GM20431 (cell line): ENCODE data around the gene PARP12.

Experiments
- in situ Hi-C: fragments of 300-500 bp; cut with MseI, MboI; formaldehyde crosslinking; loops from one replicate; pipeline ENCODE4 v1.15.0; 2020; ENCODE audit warnings: low sequenced_read_pairs; ENCODE audit not compliant: unreplicated experiment

The PARP12 gene

DNA sequence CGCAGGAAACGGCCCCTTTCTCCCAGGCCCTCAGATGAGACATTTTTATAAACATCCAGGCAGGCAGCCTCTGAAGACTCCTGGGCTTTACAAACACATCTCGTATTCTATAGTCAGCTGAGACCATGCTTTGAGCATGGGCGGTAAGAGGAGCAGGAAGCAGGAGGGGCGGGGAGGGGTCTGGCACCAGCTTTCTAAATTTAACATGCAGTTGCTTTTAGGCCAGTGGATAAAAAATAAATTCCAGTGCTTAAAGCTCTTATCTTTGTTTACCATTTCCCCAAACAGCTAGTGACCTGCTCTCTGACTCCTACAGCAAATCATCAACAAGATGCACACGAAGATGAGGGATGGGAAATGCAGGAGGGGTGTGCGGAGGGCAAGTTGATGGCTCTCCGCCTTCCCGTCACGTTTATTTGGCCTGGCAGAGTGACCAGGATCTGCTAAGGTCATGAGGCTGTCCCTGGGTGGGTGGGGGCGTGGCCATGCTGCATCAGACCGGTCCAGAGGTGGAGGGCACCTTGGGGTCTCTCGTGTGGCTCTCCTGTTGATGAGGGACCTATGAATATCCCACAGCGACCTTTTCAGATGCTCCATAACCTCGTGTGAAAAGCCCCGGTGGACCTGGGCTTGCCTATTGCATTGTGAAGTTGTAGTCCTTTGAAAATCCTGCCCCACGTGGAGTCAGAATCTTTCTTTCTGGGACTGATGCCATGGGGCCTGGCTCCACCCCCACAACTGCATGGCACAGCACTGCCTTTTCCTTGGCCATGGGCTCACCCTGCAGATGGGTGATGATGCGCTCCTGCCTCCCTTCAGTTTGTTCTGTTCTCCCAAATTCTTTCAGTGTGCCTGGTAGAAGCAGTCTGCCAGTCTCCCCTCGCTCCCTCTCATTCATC is 67.5 kb downstream of the PARP12 start:
- in situ Hi-C loops, result loop anchor here (10.0 to 25.0 kb wide), 2 partner anchors 208 to 350 kb away; partner anchors contain the start of gene HIPK2

DNA sequence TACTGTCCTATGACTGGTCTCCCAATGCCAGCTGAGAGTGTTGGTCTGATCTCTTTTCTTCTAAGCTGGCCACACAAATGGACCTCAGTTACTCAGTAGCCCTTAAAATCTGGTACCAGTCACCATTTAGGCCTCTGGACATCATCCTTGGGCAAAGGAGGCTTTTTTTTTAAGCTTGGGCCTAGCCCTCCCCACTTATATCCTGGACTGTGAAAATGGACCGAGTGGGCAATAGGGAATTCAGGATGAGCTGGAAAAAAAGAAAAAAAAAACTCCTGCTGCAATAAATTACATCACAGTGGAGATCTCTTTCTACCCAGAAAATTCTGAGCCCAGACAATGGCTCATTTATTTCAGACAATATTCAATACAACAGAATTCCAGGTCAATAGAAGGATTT is 68.4 kb downstream of the PARP12 start:
- in situ Hi-C loops, result loop anchor here (10.0 to 25.0 kb wide), 2 partner anchors 207 to 350 kb away; partner anchors contain the start of gene HIPK2

DNA sequence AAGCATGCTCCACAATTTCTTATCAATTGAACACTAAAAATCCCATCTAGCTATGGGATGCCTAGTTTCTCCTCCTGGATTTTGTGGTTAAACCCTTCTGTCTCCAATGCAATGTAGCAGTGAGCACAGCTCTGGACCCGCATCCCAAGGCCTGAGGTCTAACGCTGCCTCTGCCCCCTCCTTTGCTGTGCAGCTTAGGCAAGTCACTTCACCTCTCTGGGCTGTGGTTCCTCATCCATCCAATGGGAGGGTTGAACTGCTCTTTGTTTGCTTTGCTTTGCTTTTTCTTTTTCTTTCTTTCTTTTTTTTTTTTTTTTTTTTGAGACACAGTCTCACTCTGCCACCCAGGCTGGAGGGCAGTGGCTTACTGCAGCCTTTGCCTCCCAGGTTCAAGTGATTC is 69.2 kb downstream of the PARP12 start:
- in situ Hi-C loops, result loop anchor here (10.0 to 25.0 kb wide), 2 partner anchors 206 to 349 kb away; partner anchors contain the start of gene HIPK2

DNA sequence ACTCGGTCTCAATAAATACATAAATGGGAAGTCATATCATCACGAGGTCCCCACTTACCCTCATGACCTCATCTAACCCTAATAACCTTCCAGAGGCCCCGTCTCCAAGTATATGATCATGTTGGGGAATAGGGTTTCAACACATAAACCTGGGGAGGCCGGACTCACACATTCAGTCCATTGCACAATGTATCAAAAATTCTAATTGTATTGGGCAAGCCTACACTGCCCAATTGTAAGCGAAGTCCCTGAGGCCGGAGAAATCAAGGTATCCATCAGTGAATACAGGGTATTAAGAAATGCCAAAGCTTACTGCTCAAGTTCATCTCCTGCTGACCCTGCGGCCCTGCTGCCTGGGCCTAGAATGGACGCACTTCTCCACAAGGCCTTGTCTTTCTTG is 69.6 kb downstream of the PARP12 start:
- in situ Hi-C loops, result loop anchor here (10.0 to 25.0 kb wide), 2 partner anchors 206 to 348 kb away; partner anchors contain the start of gene HIPK2

DNA sequence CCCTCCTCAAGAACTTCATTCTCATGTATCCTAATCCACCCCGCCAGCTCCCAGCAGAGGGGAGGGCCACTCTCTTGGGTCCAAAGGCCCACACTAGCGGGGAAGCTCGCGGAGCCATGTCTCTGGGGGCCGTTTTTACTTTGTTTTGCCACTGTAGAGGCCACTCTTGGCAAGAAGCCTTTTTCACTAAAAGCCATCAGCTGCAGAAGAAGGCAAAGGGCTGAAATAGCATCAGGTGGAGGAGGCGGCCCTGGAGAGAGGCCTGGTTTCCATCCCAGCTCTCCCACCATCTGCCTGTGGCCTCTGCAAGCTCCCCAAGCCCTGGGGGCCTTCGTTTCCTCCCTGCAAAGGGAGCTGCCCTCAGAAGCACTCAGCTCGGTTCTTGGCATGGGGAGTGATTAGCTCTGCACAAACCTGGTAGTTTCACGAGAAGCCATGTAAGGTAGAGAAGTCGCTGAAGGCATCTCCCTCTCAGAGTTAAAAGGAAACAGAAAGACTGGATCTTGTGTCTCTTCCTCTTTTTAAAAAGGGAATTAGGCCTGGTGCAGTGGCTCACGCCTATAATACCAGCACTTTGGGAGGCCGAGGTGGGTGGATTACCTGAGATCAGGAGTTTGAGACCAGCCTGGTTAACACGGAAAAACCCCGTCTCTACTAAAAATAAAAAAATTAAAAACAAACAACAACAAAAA is 70.3 kb downstream of the PARP12 start:
- in situ Hi-C loops, result loop anchor here (10.0 to 25.0 kb wide), 2 partner anchors 205 to 348 kb away; partner anchors contain the start of gene HIPK2

DNA sequence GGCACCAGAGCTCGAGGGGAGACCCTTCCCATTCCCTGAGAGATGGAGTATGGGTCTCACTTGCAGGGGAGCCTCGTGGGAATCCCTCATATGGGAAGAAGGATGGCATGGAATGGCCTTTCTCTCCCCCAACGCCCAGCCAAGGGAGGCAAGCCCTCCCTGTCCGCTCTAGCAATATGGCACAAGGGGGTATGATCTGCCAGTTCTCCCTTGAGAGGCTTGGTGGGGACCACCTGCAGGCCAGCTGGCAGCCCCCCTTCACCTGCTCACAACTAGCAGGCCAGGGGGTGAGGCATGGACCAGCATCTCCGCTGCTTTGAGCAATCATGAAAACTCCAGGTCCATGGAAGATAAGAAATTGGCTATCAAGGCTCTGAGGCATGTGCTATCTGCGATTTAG is 70.8 kb downstream of the PARP12 start:
- in situ Hi-C loops, result loop anchor here (10.0 to 25.0 kb wide), 2 partner anchors 205 to 347 kb away; partner anchors contain the start of gene HIPK2

DNA sequence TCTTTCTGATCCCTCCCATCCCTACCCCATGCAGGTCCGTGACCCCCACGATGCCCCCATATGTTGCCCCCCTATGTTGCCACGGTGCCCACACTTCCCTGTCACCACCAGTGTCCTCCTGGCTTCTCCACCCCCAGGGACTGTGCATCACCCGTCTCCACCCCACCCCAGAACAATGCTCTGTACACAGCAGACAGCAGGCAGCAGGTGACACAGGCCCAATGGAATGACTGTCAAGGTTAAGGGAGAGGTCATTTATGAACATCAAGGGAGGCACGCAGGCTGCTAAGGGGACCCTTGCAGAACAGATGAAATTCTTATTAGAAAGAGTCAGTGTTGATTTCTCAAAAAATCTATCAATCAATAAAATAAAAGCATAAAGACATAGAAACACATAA is 71.5 kb downstream of the PARP12 start:
- in situ Hi-C loops, result loop anchor here (10.0 to 25.0 kb wide), 2 partner anchors 204 to 346 kb away; partner anchors contain the start of gene HIPK2

DNA sequence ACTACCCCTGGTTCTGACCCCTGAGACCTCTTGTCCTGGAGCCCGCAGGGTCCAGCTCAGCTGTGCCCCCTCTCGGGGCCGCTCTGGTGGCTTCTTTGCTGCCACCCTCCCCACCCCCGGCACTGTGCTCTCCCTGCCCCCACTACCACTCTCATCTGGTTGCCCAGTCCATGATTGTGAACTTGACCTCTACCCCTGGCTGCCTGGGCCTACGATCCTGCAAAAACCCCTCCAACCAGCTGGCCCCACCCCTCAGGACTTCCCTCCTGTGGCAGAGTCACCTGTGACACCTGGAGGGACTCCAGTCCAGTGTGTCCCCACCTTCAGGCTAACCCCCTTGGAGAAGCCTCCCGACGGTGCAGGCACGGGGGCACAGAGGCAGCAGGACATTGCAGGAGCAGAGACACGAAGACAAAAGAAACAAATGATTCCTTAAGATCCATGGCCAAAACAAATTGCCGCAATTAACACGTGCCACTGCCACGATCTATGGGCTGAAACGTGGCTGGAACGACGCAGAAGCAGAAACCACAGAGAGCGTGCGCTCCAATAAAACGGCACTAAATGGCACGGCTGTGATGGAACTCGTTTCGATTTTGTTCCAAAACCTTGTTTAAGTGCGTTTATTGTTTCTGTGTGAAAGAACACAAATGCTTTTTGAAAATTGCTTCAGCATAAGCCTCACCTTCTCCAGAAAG is 72.0 kb downstream of the PARP12 start:
- in situ Hi-C loops, result loop anchor here (10.0 to 25.0 kb wide), 2 partner anchors 203 to 346 kb away; partner anchors contain the start of gene HIPK2

DNA sequence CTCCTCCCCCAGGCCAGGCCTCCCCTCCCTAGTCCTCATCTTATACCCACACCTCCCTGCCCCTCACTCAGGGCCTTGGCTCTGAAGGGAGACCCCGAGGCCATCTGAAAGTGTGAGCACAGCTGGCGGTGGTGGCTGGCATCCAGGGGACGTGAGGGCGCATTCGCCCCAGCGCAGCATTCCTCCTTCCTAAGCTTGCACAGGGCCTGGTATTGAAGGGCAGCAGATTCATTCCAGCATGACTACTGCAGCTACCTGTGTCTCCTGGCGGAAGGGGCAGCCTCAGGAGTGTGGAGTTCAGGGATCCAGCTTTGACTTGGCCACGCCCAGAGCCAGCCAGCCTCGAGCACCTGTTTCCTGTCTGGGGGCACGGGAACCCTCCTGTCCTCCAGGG is 72.6 kb downstream of the PARP12 start:
- in situ Hi-C loops, result loop anchor here (10.0 to 25.0 kb wide), 2 partner anchors 203 to 345 kb away; partner anchors contain the start of gene HIPK2

DNA sequence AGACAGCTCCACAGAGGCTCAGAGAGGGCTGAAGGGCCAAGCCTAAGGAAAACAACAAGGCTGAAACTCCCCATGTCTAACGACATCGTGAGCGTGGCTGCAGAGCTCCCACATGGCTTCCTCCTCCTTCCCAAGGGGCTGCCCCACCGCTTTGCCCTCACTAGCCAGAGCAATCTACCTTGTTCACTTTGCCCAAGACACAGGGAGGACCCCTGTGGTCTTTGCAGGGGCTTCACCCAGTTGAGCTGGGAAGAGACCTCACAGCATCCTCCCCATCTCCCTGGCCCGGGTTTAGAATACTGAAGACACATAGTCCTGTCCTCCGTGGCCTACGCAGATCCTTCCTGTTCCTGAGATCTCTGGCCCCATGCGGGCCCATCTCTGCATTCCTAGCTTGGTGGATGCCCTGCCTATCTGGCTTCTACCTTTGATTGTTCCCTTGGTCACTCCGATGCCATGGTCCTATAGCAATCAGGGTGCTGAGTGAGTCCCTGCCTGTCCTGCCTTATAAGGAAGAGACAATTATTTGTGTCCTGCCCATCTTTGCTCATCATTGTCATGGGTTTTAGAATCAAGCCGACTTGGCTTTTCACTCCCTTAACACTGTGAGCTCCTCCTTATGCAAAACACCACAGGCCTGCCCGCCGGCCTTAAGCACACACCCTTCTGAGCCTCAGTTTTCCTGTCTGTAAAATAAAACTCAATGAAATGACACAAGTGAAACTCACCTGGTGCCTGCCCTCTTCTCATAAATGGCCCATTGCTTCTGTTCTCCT is 73.2 kb downstream of the PARP12 start:
- in situ Hi-C loops, result loop anchor here (10.0 to 25.0 kb wide), 2 partner anchors 202 to 345 kb away; partner anchors contain the start of gene HIPK2

DNA sequence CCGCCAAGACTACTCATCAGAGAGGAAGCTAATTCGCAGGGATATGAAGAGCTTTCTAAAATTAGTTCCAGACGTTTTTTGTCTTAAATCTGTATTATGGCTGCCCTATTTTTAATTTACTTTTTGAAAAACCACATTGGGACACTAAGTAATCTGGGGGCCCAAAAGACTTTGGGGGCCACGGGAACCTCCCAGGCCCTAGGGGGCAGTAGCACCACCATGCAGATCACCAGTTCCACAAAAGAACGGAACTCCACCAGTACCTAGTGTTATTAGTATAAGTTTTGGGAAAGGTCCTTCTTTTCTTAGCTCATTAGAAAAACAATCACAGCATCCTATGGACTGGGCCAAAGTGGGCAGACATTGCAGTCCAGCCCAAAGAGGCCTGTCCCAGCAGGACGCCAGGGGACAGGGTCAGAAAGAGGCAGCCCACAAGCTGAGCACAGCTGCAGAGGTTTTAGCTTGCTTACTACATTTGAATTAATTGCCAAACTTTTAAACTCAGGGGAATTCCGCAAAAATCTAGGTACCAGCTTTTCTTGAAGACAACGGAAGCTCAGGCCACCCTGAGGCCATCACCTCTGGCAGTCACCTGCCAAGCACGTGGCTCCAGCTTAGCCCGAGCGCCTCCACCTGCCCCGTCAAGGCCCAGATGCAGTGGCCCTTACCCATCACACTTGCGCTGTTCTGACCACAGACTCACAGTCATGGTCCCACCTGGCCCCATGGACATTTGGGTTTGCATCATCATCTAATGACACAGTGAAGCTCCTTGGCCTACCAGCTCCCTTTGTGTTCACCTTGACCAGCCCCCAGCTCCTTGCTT is 74.8 kb downstream of the PARP12 start:
- in situ Hi-C loops, result loop anchor here (25.0 kb wide), 1 partner anchor 201 kb away; the partner anchor contains the start of gene HIPK2

DNA sequence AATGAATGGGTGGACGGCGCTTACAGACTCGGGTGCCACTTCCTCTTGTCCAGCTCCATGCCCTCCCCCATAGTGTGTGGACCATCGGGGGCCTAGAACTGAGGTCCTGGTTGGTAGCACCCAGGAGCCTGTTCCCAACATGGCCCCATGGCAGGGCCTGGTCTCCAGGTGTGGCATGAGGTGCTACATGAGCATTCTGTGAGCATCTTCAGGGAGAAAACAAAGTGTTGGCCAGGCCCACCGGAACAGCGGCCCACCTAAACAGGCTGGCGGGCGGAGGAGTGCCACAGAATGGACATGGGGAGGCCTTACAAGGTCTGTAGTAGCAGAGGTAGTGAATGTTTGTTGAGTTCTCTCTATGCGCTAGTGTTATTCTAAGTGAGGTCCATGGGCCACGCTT is 76.9 kb downstream of the PARP12 start:
- in situ Hi-C loops, result loop anchor here (25.0 kb wide), 1 partner anchor 199 kb away; the partner anchor contains the start of gene HIPK2

DNA sequence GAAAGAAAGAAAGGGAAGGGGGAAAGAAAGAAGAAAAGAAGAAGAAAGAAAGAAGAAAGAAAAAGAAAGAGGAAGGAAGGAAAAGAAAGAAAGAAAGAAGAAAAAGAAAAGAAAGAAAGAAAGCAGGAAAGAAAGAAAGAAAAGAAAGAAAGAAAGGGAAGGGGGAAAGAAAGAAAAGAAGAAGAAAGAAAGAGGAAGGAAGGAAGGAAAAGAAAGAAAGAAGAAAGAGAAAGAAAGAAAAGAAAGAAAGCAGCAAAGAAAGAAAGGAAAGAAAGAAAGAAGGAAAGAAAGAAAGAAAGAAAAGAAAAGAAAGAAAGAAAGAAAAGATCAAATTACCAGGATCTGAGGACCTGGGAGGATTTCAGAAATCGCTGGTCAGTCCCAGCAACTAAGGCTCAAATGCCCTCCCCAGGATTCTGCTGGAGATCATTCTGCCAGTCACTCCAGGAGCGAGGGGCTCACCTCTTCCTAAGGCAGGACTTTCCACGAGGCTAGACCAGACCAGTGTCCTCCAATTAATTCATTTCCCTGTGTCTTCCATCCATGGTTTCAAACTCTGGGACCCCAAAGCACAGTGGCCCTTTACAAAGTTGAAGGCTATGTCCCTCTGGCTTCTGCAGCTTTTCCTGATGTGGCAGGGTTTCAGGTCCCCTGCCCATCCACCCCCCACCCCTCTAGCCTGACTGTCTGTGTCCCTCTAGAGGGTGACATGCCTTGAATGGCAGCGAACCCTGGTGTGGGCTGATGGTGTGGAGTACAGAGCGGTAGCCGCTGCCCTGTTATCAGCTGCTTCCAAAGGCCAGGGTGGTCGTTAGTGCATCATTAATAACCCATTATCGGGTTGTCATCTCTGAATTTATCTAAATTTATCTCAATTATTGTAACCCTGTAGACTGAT is 77.9 kb downstream of the PARP12 start:
- in situ Hi-C loops, result loop anchor here (25.0 kb wide), 1 partner anchor 198 kb away; the partner anchor contains the start of gene HIPK2

DNA sequence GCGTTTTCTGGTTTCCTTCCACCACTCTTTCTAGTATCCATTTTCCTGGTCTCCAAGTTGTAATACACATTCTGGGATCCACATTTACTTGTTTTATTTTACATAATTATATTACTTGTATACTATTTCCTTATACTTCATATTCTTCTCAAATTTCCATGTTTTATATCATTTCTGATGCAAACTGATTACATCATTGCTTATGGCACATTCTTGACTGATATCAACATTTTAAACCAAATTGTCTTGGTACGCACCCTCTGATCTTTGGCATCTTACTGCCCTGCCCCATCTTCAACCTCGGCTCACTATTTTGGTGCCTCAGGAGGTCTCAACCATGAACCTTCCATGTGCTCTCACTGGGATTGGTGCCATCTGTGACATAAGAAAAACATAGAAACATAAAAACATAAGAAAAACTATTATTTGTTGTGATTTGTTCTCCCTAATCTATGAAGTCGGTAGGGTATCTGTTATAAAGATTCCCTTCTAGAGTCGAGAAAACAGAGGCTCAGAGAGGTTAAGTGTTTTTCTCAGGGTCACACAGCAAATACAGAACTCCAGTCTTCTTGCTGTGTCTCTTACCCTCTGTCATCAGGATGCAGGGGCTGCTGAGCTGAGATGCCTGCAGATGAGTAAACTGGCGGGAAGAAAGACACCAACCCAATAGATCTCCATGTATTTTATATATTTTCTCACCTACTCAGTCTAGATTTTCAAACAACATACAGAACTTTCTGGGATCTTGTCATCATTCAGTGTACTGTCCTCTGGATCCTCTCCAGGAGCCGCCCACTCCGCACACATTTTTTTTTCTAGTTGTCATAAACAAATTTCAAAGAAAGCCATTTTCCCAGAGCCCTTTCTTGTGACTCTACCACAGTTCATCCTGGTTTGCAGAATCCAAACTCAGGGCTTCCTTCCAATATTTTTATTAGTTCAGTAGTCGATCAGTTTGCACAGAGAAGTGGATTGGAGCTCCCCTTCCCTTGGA is 79.5 kb downstream of the PARP12 start:
- in situ Hi-C loops, result loop anchor here (25.0 kb wide), 1 partner anchor 196 kb away; the partner anchor contains the start of gene HIPK2

DNA sequence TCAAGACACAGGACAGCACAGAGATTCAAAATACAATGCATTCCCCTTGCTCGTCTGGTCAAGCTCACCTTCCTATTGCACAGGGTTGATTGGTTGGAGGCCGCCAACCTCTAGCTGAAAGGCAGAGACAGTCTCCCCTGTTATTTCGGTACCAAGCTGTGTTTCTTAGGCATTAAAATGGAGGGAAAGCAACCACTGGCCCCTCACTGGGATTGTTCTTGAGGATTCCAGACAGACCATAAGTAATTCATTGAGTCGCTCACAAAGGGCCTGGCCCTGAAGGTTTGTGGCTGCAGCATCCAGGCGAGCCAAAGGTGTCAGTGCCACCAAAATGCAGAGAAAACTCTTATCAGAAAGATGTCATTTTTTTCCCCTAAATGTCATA is 81.2 kb downstream of the PARP12 start:
- in situ Hi-C loops, result loop anchor here (25.0 kb wide), 1 partner anchor 194 kb away; the partner anchor contains the start of gene HIPK2
